ENCODE data around the gene IL27RA. TPM values are rescaled to one million over a fixed set of nuclear protein-coding genes. Genes with fewer than 3 reads are reported as not detected.

Gene IL27RA
- total RNA-seq, 6 experiments from 2014 or later = 4.7 to 6.1 (median 5.1) TPM

DNA sequence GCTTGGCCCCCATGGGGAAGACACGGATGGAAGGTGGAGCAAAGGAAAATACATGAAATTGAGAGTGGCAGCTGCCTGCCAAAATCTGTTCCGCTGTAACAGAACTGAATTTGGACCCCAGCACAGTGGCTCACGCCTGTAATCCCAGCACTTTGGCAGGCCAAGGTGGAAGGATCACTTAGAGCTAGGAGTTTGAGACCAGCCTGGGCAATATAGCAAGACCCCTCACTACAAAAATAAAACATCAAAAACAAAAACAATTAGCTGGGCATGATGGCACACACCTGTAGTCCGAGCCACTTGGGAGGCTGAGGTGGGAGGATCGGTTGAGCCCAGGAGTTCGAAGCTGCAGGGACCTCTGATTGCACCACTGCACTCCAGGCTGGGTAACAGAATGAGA is 20.9 kb downstream of the IL27RA start:
- no peak overlapping the region for H3K27ac Mint-ChIP-seq
- H3K27me3 Mint-ChIP-seq (ENCODE audit: insufficient read depth) = no peaks in the 10 kb centered on the region; the same call in 1 of the 2 replicates
- TF ChIP-seq, protein P1, sequence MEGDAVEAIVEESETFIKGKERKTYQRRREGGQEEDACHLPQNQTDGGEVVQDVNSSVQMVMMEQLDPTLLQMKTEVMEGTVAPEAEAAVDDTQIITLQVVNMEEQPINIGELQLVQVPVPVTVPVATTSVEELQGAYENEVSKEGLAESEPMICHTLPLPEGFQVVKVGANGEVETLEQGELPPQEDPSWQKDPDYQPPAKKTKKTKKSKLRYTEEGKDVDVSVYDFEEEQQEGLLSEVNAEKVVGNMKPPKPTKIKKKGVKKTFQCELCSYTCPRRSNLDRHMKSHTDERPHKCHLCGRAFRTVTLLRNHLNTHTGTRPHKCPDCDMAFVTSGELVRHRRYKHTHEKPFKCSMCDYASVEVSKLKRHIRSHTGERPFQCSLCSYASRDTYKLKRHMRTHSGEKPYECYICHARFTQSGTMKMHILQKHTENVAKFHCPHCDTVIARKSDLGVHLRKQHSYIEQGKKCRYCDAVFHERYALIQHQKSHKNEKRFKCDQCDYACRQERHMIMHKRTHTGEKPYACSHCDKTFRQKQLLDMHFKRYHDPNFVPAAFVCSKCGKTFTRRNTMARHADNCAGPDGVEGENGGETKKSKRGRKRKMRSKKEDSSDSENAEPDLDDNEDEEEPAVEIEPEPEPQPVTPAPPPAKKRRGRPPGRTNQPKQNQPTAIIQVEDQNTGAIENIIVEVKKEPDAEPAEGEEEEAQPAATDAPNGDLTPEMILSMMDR (IDR thresholded peaks at IDR 0.05) = no peak
- no peaks in the 10 kb centered on the region for H3K4me1 Mint-ChIP-seq (ENCODE audit: low read depth)
- no peak overlapping the region for H3K4me3 Mint-ChIP-seq
- no peaks in the 10 kb centered on the region for H3K9me3 Mint-ChIP-seq
- DNase-seq = no peak
- peaks cover 5% of the 10 kb centered on the region; the same call in 1 of the 2 replicates for H3K36me3 Mint-ChIP-seq (ENCODE audit: low read depth)

DNA sequence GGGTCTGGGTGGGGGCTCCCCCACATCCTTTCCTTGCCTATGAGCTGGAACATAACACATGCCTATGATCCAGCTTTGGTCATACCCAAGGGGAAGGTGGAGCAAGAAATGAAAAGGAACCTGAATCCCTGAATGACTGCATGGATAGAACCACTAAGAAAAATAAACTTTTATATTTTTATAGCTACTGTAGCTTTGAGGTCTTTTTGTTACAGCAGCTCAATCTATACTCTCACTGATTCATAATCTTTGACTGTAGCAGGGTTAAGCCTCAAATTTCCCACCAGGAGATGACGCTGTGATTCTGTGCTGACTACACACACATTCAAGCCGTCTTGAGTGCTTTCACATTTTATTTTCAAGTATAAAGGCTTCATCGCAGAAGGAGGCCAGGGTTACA is 21.5 kb downstream of the IL27RA start:
- Mint-ChIP-seq H3K27me3 (ENCODE audit: insufficient read depth) (no peaks in the 10 kb centered on the region; the same call in 1 of the 2 replicates), H3K36me3 (ENCODE audit: low read depth) (peaks cover 5% of the 10 kb centered on the region; the same call in 1 of the 2 replicates), H3K4me3 (no peak overlapping the region), H3K9me3 (no peaks in the 10 kb centered on the region), H3K4me1 (ENCODE audit: low read depth) (no peaks in the 10 kb centered on the region), H3K27ac (no peak overlapping the region)
- TF ChIP-seq, protein P1 (IDR thresholded peaks at IDR 0.05) = no peak
- no peak for DNase-seq

DNA sequence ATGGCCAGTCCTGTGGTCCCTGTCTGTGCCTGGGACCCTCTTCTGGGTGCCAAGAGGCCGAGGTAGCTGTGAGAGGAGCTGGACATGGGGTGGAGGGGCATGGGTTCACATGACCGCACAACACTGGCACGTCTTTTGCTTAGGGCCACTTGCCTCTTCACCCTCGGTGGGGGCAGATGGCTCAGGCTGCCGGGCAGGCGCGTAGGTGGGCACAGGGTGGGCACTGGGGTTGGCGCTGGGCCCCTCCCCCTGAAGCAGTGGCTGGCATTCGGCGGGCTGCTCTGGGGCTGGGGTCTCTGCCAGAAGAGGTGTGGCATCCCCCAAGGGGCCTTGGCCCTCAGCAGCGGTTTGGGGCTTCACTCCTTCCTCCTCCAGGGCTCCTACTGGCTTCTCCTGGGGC is 21.9 kb downstream of the IL27RA start:
- H3K27ac Mint-ChIP-seq = no peak overlapping the region
- TF ChIP-seq, protein P1 (IDR thresholded peaks at IDR 0.05) = no peak

DNA sequence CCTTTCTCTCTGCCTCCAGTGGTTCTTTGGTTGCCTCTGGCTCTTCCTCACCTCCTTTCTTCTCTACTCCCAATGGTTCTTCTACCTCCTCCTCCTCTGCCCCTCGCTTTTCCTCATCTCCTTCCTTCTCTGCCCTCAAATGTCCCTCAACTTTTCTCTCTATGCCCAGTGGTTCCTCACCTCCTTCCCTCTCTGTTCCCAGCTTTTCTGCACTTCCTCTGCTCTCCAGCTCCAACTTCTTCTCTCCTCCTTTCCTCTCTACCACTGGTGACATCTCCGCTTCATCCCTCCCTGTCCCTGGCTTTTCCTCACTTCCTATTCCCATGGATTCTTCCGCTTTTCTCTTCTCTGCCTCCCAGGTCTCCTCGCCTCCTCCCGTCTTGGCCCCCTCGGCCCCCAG is 22.5 kb downstream of the IL27RA start:
- Mint-ChIP-seq H3K36me3 (ENCODE audit: low read depth) (peaks cover 5% of the 10 kb centered on the region; the same call in 1 of the 2 replicates), H3K9me3 (no peaks in the 10 kb centered on the region), H3K27me3 (ENCODE audit: insufficient read depth) (peaks cover 5% of the 10 kb centered on the region), H3K4me3 (no peak overlapping the region), H3K27ac (no peak overlapping the region), H3K4me1 (ENCODE audit: low read depth) (peaks cover 4% of the 10 kb centered on the region; the same call in 1 of the 2 replicates)
- DNase-seq = no peak
- TF ChIP-seq, protein P1 (IDR thresholded peaks at IDR 0.05) = no peak

More for the DNA sequence above, 21.9 kb downstream of the IL27RA start:
- Mint-ChIP-seq H3K4me1 (ENCODE audit: low read depth) (no peaks in the 10 kb centered on the region), H3K9me3 (no peaks in the 10 kb centered on the region), H3K36me3 (ENCODE audit: low read depth) (peaks cover 5% of the 10 kb centered on the region; the same call in 1 of the 2 replicates), H3K4me3 (no peak overlapping the region), H3K27me3 (ENCODE audit: insufficient read depth) (no peaks in the 10 kb centered on the region; the same call in 1 of the 2 replicates)
- DNase-seq = no peak

DNA sequence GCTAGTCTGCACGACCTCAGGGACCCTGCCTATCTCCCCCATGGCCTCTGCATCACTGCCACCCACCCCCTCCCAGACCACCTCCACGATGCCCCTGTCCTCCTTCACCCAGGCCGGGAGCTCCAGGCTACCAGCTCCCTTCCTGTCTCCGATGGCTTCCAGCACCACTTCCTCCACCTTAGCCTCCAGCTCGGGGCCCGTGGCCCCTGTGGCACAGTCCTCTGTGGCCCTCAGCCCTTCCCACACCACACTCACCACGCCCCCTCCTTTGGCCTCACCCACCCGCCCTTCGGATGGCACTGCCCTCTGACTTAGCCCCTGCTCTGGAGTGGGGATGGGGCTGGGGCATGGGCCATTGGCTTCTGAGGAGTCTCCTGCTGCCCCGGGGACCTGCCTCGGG is 23.2 kb downstream of the IL27RA start:
- Mint-ChIP-seq H3K27me3 (ENCODE audit: insufficient read depth) (peaks cover 5% of the 10 kb centered on the region), H3K27ac (no peak overlapping the region), H3K9me3 (no peaks in the 10 kb centered on the region), H3K36me3 (ENCODE audit: low read depth) (peaks cover 5% of the 10 kb centered on the region; the same call in 1 of the 2 replicates), H3K4me1 (ENCODE audit: low read depth) (peaks cover 4% of the 10 kb centered on the region; the same call in 1 of the 2 replicates), H3K4me3 (no peak overlapping the region)
- no peak for DNase-seq
- TF ChIP-seq, protein P1 (IDR thresholded peaks at IDR 0.05) = no peak

Data from HFFc6 (cell line).